Activated CD8-positive, alpha-beta memory T cell treated with anti-CD3 and anti-CD28 coated beads, Interleukin-2, amount 50 U/mL, for 1 hour (primary cell): ENCODE results near the gene ITGB7.
"Not testable (repeated sequence)": the region's sequence is repeated elsewhere in the genome, so short reads cannot be mapped to it uniquely, and the experiment has no call there.

ENCODE experiments used
- DNase-seq: peaks from one replicate; pipeline ENCODE4 v3.0.0-alpha.2; 2020; ENCODE audit errors: extremely low read depth

Gene ITGB7

GRCh38 chr12:53218551-53219291, 11.7 kb upstream of the ITGB7 start:
- DNase-seq = no peak

GRCh38 chr12:53217931-53218307, 10.9 kb upstream of the ITGB7 start:
- no peak for DNase-seq

- no peak for DNase-seq
Observed at GRCh38 chr12:53217051-53217930, 10.2 kb upstream of the ITGB7 start.

GRCh38 chr12:53215497-53215896, 8.4 kb upstream of the ITGB7 start:
- DNase-seq = no peak

- no peak for DNase-seq
Observed at GRCh38 chr12:53214687-53215455, 7.8 kb upstream of the ITGB7 start.

- DNase-seq = no peak
Observed at GRCh38 chr12:53214221-53214620, 7.2 kb upstream of the ITGB7 start.

GRCh38 chr12:53213348-53213747, 6.3 kb upstream of the ITGB7 start:
- DNase-seq = no peak

- no peak for DNase-seq
Observed at GRCh38 chr12:53212931-53213330, 5.9 kb upstream of the ITGB7 start.

- DNase-seq = no peak
Observed at GRCh38 chr12:53211476-53212381, 4.7 kb upstream of the ITGB7 start.

- DNase-seq = no peak
Observed at GRCh38 chr12:53210843-53211242, 3.8 kb upstream of the ITGB7 start.

- no peak for DNase-seq
Observed at GRCh38 chr12:53208877-53209463, 1.9 kb upstream of the ITGB7 start.

- no peak for DNase-seq
Observed at GRCh38 chr12:53208435-53208834, 1.4 kb upstream of the ITGB7 start.

GRCh38 chr12:53205747-53206419, 1.2 kb downstream of the ITGB7 start:
- DNase-seq = no peak

GRCh38 chr12:53204351-53204750, 2.7 kb downstream of the ITGB7 start:
- no peak for DNase-seq

GRCh38 chr12:53202316-53202715, 4.7 kb downstream of the ITGB7 start:
- not testable (repeated sequence) for DNase-seq

- no peak for DNase-seq
Observed at GRCh38 chr12:53201639-53202038, 5.4 kb downstream of the ITGB7 start.

GRCh38 chr12:53201177-53201541, 5.9 kb downstream of the ITGB7 start:
- DNase-seq = no peak

GRCh38 chr12:53200458-53201176, 6.4 kb downstream of the ITGB7 start:
- DNase-seq = no peak

GRCh38 chr12:53200107-53200457, 7.0 kb downstream of the ITGB7 start:
- DNase-seq = no peak

- no peak for DNase-seq
Observed at GRCh38 chr12:53199700-53200099, 7.4 kb downstream of the ITGB7 start.
